ENCODE measurements around the gene ZSWIM4. TPM values are rescaled to one million over a fixed set of nuclear protein-coding genes. Genes with fewer than 3 reads are reported as not detected.

ZSWIM4 gene
- total RNA-seq, 6 experiments from 2014 or later = 0.98 to 3.7 (median 1.7) TPM

DNA sequence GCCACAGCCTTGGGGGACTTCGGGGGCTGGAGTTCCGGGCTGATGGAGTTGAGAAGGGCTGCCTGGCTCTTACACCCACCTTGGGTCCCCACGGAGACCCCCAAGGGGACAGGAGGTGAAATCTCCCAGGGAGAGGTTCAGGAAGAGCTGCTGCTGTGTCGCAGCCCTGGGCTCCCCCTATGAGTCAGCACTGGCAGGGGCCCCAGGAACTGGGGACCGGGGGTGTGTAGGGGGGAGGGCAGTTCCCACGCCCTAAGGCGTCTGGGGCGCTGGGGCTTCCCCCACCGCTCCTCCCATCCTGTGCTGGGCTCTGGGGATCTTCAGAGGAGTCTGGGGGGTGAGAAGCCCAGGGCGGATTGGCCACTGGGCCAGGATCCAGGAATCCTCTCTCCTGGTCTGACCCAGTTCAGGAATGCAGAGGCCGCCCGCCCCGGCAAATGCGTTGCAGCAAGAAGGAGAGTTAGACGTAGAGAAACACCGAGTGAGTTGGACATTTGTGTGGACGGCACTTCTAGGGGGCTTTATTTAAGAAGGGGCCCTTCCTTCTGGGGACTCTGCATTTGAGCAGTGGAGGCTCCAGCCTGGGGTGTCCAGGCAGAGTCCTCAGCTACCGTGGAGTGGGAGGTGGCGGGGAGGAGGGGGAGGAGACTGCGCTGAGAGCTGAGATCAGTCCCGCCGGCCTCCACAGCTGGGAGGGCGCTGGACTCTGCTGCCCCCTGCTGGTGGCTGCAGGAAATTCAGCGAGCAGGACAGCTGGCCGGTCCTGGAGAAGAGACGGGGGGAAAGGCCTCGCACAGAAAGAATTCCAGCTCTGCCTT, 66.7 kb downstream of the ZSWIM4 start:
- TF ChIP-seq POLR2A (IDR thresholded peaks at IDR 0.05) = peak; percentile 35
- TF ChIP-seq, protein P1, sequence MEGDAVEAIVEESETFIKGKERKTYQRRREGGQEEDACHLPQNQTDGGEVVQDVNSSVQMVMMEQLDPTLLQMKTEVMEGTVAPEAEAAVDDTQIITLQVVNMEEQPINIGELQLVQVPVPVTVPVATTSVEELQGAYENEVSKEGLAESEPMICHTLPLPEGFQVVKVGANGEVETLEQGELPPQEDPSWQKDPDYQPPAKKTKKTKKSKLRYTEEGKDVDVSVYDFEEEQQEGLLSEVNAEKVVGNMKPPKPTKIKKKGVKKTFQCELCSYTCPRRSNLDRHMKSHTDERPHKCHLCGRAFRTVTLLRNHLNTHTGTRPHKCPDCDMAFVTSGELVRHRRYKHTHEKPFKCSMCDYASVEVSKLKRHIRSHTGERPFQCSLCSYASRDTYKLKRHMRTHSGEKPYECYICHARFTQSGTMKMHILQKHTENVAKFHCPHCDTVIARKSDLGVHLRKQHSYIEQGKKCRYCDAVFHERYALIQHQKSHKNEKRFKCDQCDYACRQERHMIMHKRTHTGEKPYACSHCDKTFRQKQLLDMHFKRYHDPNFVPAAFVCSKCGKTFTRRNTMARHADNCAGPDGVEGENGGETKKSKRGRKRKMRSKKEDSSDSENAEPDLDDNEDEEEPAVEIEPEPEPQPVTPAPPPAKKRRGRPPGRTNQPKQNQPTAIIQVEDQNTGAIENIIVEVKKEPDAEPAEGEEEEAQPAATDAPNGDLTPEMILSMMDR (IDR thresholded peaks at IDR 0.05) = peak; percentile 97 to 99 (median 98)
- DNase-seq (peak; percentile 91 to 93 (median 92)), ATAC-seq (peak; percentile 95 to 97 (median 96))
- Histone ChIP-seq H3K27me3 (no peaks in the 10 kb centered on the region), H3K4me3 (peak overlapping the region; percentile 32 to 45 (median 42)), H3K27ac (peak overlapping the region; percentile 67 to 84 (median 67)), H3K4me1 (peaks cover 0 to 6% (median 2%) of the 10 kb centered on the region in 4 donors), H3K36me3 (no peaks in the 10 kb centered on the region), H3K9me3 (no peaks in the 10 kb centered on the region)
- intact Hi-C loops (cut with DNase I) = loop anchor here (5.0 to 10.0 kb wide), 3 partner anchors 75 to 587 kb away; no protein-coding TSS in a partner anchor
- 1% methylated on average over 16 of the region's 27 CpGs for WGBS (ENCODE audit: insufficient coverage, low coverage, low lambda C conversion rate, missing lambda C conversion rate)

DNA sequence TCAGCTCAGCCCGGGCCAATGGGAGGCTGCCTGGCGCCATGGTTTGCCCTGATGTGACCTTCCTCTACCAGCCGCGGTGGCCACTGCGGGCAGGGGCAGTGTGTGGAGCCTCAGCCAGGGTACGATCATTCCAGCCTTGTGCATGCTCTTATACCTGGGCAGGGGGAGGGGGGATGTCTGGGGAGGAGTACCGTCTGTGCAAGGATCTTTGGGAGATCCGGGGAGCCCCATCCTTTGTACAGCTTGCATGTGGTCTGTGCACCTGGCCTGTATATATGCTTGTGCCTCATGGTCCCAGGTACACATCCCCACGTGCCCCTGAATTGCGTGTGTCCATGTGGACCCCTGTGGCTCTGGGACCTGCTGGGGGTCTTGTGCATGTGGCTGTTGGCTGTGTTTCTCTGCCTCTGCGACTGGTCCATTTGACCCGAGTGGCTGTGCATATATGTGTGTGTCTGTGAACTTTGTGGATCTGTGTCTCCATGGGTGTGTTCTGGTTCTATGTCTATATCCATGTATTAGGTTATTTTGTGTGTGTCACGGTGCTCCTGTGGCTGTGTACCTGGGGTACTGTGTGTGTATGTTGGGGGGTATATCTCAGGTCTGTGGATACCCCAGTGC, 68.9 kb downstream of the ZSWIM4 start:
- Histone ChIP-seq H3K27ac (no peak overlapping the region), H3K27me3 (no peaks in the 10 kb centered on the region), H3K4me1 (peaks cover 0 to 6% (median 2%) of the 10 kb centered on the region in 4 donors), H3K4me3 (no peak overlapping the region), H3K9me3 (no peaks in the 10 kb centered on the region), H3K36me3 (no peaks in the 10 kb centered on the region)
- no peak for TF ChIP-seq POLR2A (IDR thresholded peaks at IDR 0.05)
- no peak for DNase-seq
- ATAC-seq = no peak
- WGBS (ENCODE audit: insufficient coverage, low coverage, low lambda C conversion rate, missing lambda C conversion rate) = 11% methylated on average over 5 of the region's 13 CpGs
- intact Hi-C loops (cut with DNase I) = loop anchor here (5.0 to 10.0 kb wide), 3 partner anchors 77 to 589 kb away; no protein-coding TSS in a partner anchor

DNA sequence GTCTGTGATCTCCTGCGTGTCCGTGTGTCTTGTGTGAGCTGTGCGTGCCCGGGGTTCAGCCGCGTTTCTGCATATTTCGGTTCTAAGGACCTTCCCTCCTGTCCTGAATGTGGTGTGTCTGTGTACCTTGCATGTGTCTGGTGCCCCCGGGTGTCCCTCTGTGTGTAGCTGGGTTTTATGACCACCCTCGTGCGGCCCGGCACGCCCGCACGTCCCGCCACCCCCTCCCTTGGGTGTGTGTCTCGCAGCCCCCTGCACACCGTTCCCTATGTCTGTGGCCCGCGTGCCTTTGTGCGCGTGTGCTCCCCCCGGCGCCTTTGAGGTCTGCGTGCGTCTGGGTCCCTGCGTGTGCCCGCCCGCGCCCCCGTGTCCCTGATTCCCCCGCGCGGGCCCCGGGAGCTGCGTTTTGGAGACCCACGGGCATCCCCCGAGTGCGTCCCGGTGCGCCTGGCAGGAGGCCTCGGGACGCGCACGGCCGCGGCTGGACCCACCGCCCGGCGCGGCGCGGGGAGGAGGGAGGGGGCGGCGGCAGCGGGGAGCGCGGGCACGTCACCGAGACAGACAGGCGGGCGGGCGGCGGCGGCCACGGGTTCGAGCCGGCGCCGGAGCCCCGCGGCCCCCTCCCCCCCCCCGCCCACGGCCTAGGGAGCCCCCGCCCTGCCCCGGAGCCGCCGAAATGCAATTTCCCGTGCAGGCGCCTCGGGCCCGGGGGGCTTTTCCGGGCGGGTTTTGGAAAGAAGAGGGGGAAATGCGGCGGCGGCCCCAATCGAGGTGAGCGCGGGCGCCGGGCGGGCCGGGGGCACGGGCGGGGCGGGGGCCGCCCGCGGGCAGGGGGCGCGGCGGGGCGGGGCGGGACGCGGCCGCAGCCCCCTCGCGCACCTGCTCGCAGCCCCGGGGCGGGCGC, 69.7 kb downstream of the ZSWIM4 start:
- Histone ChIP-seq H3K4me1 (peaks cover 0 to 6% (median 2%) of the 10 kb centered on the region in 4 donors), H3K9me3 (no peaks in the 10 kb centered on the region), H3K36me3 (no peaks in the 10 kb centered on the region), H3K27ac (no peak overlapping the region), H3K27me3 (no peaks in the 10 kb centered on the region), H3K4me3 (peak overlapping the region in 1 of 3 donors; percentile 47)
- no peak for TF ChIP-seq POLR2A (IDR thresholded peaks at IDR 0.05)
- TF ChIP-seq, protein P1 (IDR thresholded peaks at IDR 0.05) = no peak
- ATAC-seq (no peak), DNase-seq (no peak)
- intact Hi-C loops (cut with DNase I) = loop anchor here (5.0 to 10.0 kb wide), 3 partner anchors 78 to 590 kb away; no protein-coding TSS in a partner anchor
- 4% methylated on average over 9 of the region's 113 CpGs for WGBS (ENCODE audit: insufficient coverage, low coverage, low lambda C conversion rate, missing lambda C conversion rate)

DNA sequence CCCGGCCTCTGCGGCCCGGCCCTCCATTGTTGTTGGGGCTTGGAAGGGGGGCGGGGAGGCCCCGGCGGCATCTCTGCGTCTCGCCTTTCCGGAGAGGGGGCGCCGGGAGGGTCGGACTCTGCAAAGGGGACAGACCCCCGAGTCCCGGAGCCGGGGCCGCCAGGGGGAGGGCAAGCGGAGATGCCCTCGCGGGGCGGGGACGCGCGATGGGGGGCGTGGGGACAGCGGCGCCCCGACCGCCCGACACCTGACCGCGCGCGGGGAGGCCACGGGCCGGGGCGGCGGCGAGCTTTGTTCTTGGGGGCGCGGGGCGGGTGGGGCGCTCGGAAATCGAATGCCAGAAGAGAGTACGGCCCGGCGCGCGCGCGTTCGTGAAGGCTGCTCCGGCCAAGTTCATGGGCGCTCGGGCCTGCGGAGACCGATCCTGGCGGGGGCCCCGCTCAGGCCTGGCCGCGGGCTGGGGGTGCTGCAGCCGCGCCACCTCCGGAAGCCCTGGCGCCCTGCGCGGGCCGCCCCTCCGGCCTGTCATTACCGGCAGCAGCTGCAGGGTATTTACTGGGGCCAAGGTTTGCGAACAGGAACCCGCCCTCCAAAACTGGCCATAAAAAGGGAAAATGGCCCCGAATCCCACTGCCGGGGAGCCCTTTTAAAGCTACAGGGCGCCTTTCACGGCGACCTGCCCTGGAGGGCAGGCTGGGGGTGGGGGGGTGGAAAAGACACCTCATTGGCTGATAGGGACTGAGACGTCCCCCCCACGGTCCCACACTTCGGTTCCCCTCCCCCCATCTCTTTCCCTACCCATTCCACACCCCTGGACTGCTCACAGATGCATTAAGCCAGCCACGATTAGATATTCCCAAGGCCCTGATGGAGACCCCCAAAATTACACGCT, 70.6 kb downstream of the ZSWIM4 start:
- 20% methylated on average over 6 of the region's 82 CpGs for WGBS (ENCODE audit: insufficient coverage, low coverage, low lambda C conversion rate, missing lambda C conversion rate)
- no peak for TF ChIP-seq POLR2A (IDR thresholded peaks at IDR 0.05)
- TF ChIP-seq, protein P1 (IDR thresholded peaks at IDR 0.05) = no peak
- peaks cover 0 to 6% (median 2%) of the 10 kb centered on the region in 4 donors for H3K4me1 ChIP-seq
- intact Hi-C loops (cut with DNase I) = loop anchor here (10.0 kb wide), 2 partner anchors 271 to 591 kb away; no protein-coding TSS in a partner anchor
- H3K27me3 ChIP-seq = no peaks in the 10 kb centered on the region
- H3K27ac ChIP-seq = no peak overlapping the region
- H3K36me3 ChIP-seq = no peaks in the 10 kb centered on the region
- ATAC-seq = no peak
- no peak for DNase-seq
- peak overlapping the region; percentile 31 to 47 (median 41) for H3K4me3 ChIP-seq
- H3K9me3 ChIP-seq = no peaks in the 10 kb centered on the region

Measured in right lobe of liver (tissue), 6 donors.